GM12878 (cell line): ENCODE results near the gene HS1BP3. TPM values are rescaled to one million over a fixed set of nuclear protein-coding genes. Genes with fewer than 3 reads are reported as not detected.

ENCODE experiments used
- ASH2L ChIP-seq: fragments of 300-600, 200-600 bp; sonication (generic); IDR thresholded peaks from 2 replicates; pipeline ENCODE4 v1.6.1; 2017; ENCODE audit warnings: low read depth, mild to moderate bottlenecking, borderline replicate concordance
- ATF3 ChIP-seq: IDR thresholded peaks from 2 replicates; pipeline ENCODE4 v1.6.1; 2011; ENCODE audit warnings: low read depth, mild to moderate bottlenecking, low read length, moderate library complexity, borderline replicate concordance; ENCODE audit errors: extremely low read depth
- ATF7 ChIP-seq: fragments of 450-650 bp; IDR thresholded peaks from 2 replicates; pipeline ENCODE4 v1.6.1; 2016; ENCODE audit warnings: low read depth, mild to moderate bottlenecking
- BCL11A ChIP-seq: IDR thresholded peaks from 2 replicates; pipeline ENCODE4 v1.6.1; 2011; ENCODE audit warnings: low read depth, low read length
- CBX5 ChIP-seq: sonication (generic); IDR thresholded peaks from 2 replicates; pipeline ENCODE4 v1.6.1; 2016; ENCODE audit warnings: low read depth, moderate library complexity, mild to moderate bottlenecking, inconsistent platforms
- CEBPB ChIP-seq, 2 experiments: fragments of 150-350 bp in 1 of 2; IDR thresholded peaks; 2 replicates each; pipeline ENCODE4 v1.6.1; 2012 to 2014; ENCODE audit warnings: low read depth in 2 of 2, low read length in 2 of 2, borderline replicate concordance in 1 of 2, inconsistent platforms in 1 of 2
- CHD4 ChIP-seq: fragments of 200-600 bp; sonication (generic); IDR thresholded peaks from 2 replicates; pipeline ENCODE4 v1.6.1; 2016; ENCODE audit warnings: mild to moderate bottlenecking
- DPF2 ChIP-seq: fragments of 450-650 bp; IDR thresholded peaks from 2 replicates; pipeline ENCODE4 v1.6.1; 2017; ENCODE audit warnings: mild to moderate bottlenecking
- E2F4 ChIP-seq: IDR thresholded peaks from 2 replicates; pipeline ENCODE4 v1.6.1; 2012; ENCODE audit warnings: low read depth, low read length, improper control_type of control experiment
- EED ChIP-seq: sonication (generic); IDR thresholded peaks from 2 replicates; pipeline ENCODE4 v1.6.1; 2016; ENCODE audit warnings: antibody characterized with exemption, low read depth
- EP300 ChIP-seq, 2 experiments: fragments of 150-350 bp in 1 of 2; IDR thresholded peaks; 2 replicates each; pipeline ENCODE4 v1.6.1; 2011 to 2012; ENCODE audit warnings: low read depth in 2 of 2, low read length in 2 of 2, borderline replicate concordance in 1 of 2, improper control_type of control experiment in 1 of 2, inconsistent platforms in 1 of 2; ENCODE audit not compliant: control insufficient read depth in 1 of 2
- FOXK2 ChIP-seq: fragments of 450-650 bp; IDR thresholded peaks from 2 replicates; pipeline ENCODE4 v1.6.1; 2017; ENCODE audit warnings: mild to moderate bottlenecking, moderate library complexity
- HDGF ChIP-seq: fragments of 450-650 bp; IDR thresholded peaks from 2 replicates; pipeline ENCODE4 v1.6.1; 2016; ENCODE audit warnings: antibody characterized with exemption
- IRF4 ChIP-seq: IDR thresholded peaks from 2 replicates; pipeline ENCODE4 v1.6.1; 2011; ENCODE audit warnings: low read depth, low read length
- NFIC ChIP-seq: IDR thresholded peaks from 2 replicates; pipeline ENCODE4 v1.6.1; 2012; ENCODE audit warnings: low read depth, mild to moderate bottlenecking, inconsistent platforms, low read length, moderate library complexity
- NFXL1 ChIP-seq: fragments of 450-650 bp; IDR thresholded peaks from 2 replicates; pipeline ENCODE4 v1.6.1; 2017; ENCODE audit warnings: antibody characterized with exemption, mild to moderate bottlenecking, borderline replicate concordance
- RBBP5 ChIP-seq: fragments of 200-600 bp; sonication (generic); conservative IDR thresholded peaks from 2 replicates; pipeline ENCODE4 v1.6.1; 2016
- REST ChIP-seq: IDR thresholded peaks from 2 replicates; pipeline ENCODE4 v1.6.1; 2012; ENCODE audit warnings: mild to moderate bottlenecking, low read depth, low read length
- RFX5 ChIP-seq: IDR thresholded peaks from 2 replicates; pipeline ENCODE4 v1.6.1; 2011; ENCODE audit warnings: low read depth, low read length, improper control_type of control experiment
- SMAD1 ChIP-seq: fragments of 450-650 bp; IDR thresholded peaks from 2 replicates; pipeline ENCODE4 v1.6.1; 2018; ENCODE audit warnings: mild to moderate bottlenecking, low read depth; ENCODE audit not compliant: partially characterized antibody
- SP1 ChIP-seq: IDR thresholded peaks from one replicate; pipeline ENCODE4 v1.6.1; 2011; ENCODE audit warnings: low read depth, low read length
- SPI1 ChIP-seq: IDR thresholded peaks from 2 replicates; pipeline ENCODE4 v1.6.1; 2011; ENCODE audit warnings: low read depth, mild to moderate bottlenecking, low read length, moderate library complexity, borderline replicate concordance; ENCODE audit not compliant: insufficient read depth
- SRF ChIP-seq, 2 experiments: IDR thresholded peaks; 2 replicates each; pipeline ENCODE4 v1.6.1; 2011; ENCODE audit warnings: low read depth in 2 of 2, low read length in 2 of 2, mild to moderate bottlenecking in 1 of 2, moderate library complexity in 1 of 2
- TAF1 ChIP-seq: IDR thresholded peaks from 2 replicates; pipeline ENCODE4 v1.6.1; 2011; ENCODE audit warnings: mild to moderate bottlenecking, low read depth, low read length, borderline replicate concordance
- TCF12 ChIP-seq: IDR thresholded peaks from 2 replicates; pipeline ENCODE4 v1.6.1; 2011; ENCODE audit warnings: low read depth, mild to moderate bottlenecking, low read length
- TCF3 ChIP-seq: IDR thresholded peaks from 2 replicates; pipeline ENCODE4 v1.6.1; 2012; ENCODE audit warnings: low read depth, mild to moderate bottlenecking, low read length, borderline replicate concordance; ENCODE audit not compliant: insufficient read depth
- ZNF207 ChIP-seq: fragments of 450-650 bp; IDR thresholded peaks from 2 replicates; pipeline ENCODE4 v1.6.1; 2014; ENCODE audit warnings: antibody characterized with exemption, mild to moderate bottlenecking, borderline replicate concordance
- ZNF24 ChIP-seq: fragments of 450-650 bp; IDR thresholded peaks from 2 replicates; pipeline ENCODE4 v1.6.1; 2017; ENCODE audit warnings: antibody characterized with exemption, mild to moderate bottlenecking
- polyA plus RNA-seq, 11 experiments: library from polyadenylated mRNA; depleted of rRNA in 4 of 11; unstranded in 6 of 11; stranded (reverse) in 5 of 11; fragments of >200 nt; fragmentation: Nextera tagmentation in 4 of 11; fragmentation: Illumina TruSeq in 1 of 11; extraction: Ambion mirVana in 4 of 11; extraction: Trizol in 1 of 11; gene quantifications; 1 replicate in 1 of 11; 2 replicates in 10 of 11; pipeline versions ENCODE4 v1.2.1 to v1.2.3, GENCODE V29; 2011 to 2016; ENCODE audit warnings: inconsistent platforms in 2 of 11, missing spikeins in 2 of 11, low read depth in 1 of 11
- total RNA-seq, 4 experiments: library from RNA; depleted of rRNA in 3 of 4; stranded (reverse); fragments of >200 nt in 3 of 4; fragmentation: Illumina TruSeq in 1 of 4; extraction: Trizol in 1 of 4; gene quantifications; 2 replicates each; pipeline versions ENCODE4 v1.2.1 to v1.2.3, GENCODE V29; 2013 to 2021

The HS1BP3 gene
- total and polyA plus RNA-seq, 10 of the 15 experiments (the other 5 are each of a cell fraction or from before 2014, with no cell fraction given): 0.47 to 7.2 (median 4.6) TPM

- TF ChIP-seq CHD4: no peak
- no peak for TF ChIP-seq SRF (IDR thresholded peaks at IDR 0.05; ENCODE audit: low read depth in 2 of 2, low read length in 2 of 2)
- no peak; the same call in 1 of the 2 replicates for TF ChIP-seq RFX5
- peak; percentile 13 to 50; a peak in 3 of 4 replicates for TF ChIP-seq EP300 (IDR thresholded peaks at IDR 0.05; ENCODE audit: borderline replicate concordance in 1 of 2, control insufficient read depth in 1 of 2, low read depth in 2 of 2, low read length in 2 of 2)
- peak; percentile 97 for TF ChIP-seq DPF2
- 0 out of 2 replicates have a peak, but pooled peaks have one; percentile 69 for TF ChIP-seq ASH2L
- peak; percentile 33 for TF ChIP-seq SP1
- TF ChIP-seq EED: peak; percentile 75
- TF ChIP-seq RBBP5: no peak
- TF ChIP-seq IRF4: peak; percentile 40; the same call in 1 of the 2 replicates
- TF ChIP-seq E2F4: no peak; the same call in 1 of the 2 replicates
- no peak for TF ChIP-seq CEBPB (IDR thresholded peaks at IDR 0.05; ENCODE audit: borderline replicate concordance in 1 of 2, low read depth in 2 of 2, low read length in 2 of 2)
- no peak for TF ChIP-seq ATF3
- peak; percentile 57; the same call in 1 of the 2 replicates for TF ChIP-seq TAF1
- no peak for TF ChIP-seq TCF3
- TF ChIP-seq FOXK2: no peak
- peak; percentile 64 for TF ChIP-seq ATF7
- no peak for TF ChIP-seq REST
- TF ChIP-seq SMAD1: no peak
- TF ChIP-seq BCL11A: peak; percentile 59
- TF ChIP-seq ZNF24: no peak
- TF ChIP-seq SPI1: peak; percentile 52; the same call in 1 of the 2 replicates
- TF ChIP-seq ZNF207: no peak
- TF ChIP-seq CBX5: peak; percentile 68; the same call in 1 of the 2 replicates
- peak; percentile 83; the same call in 1 of the 2 replicates for TF ChIP-seq NFIC
- no peak for TF ChIP-seq NFXL1
- no peak for TF ChIP-seq HDGF
- TF ChIP-seq TCF12: 0 out of 2 replicates have a peak, but pooled peaks have one; percentile 5
These were observed 55.3 kb downstream of the HS1BP3 start (continued) for GRCh38 chr2:20595439-20596192.
